Mammary epithelial cell (primary cell): Measurements from ENCODE around the gene RPL32.

Experiments
- EZH2 ChIP-seq: IDR thresholded peaks from 2 replicates; pipeline ENCODE4 v1.6.1; 2012; ENCODE audit warnings: low read length, inconsistent platforms, borderline replicate concordance
- TF ChIP-seq, protein P1 (sequence below), 2 donors: IDR thresholded peaks in 1 of 2; conservative IDR thresholded peaks in 1 of 2; 2 replicates each; pipeline ENCODE4 v1.5.1; 2011 to 2012; ENCODE audit warnings: inconsistent platforms in 2 of 2, low read length in 2 of 2, mild to moderate bottlenecking in 2 of 2, control low read depth in 1 of 2, low read depth in 1 of 2; ENCODE audit not compliant: insufficient read depth in 1 of 2; ENCODE audit errors: extremely low read depth in 1 of 2

GRCh38 chr3:12809435-12809834 is 31.9 kb downstream of the RPL32 start:
- no peak for TF ChIP-seq EZH2
- TF ChIP-seq, protein P1, sequence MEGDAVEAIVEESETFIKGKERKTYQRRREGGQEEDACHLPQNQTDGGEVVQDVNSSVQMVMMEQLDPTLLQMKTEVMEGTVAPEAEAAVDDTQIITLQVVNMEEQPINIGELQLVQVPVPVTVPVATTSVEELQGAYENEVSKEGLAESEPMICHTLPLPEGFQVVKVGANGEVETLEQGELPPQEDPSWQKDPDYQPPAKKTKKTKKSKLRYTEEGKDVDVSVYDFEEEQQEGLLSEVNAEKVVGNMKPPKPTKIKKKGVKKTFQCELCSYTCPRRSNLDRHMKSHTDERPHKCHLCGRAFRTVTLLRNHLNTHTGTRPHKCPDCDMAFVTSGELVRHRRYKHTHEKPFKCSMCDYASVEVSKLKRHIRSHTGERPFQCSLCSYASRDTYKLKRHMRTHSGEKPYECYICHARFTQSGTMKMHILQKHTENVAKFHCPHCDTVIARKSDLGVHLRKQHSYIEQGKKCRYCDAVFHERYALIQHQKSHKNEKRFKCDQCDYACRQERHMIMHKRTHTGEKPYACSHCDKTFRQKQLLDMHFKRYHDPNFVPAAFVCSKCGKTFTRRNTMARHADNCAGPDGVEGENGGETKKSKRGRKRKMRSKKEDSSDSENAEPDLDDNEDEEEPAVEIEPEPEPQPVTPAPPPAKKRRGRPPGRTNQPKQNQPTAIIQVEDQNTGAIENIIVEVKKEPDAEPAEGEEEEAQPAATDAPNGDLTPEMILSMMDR (conservative IDR thresholded peaks at IDR 0.05 in 1 of 2, IDR thresholded peaks at IDR 0.05 in 1 of 2; ENCODE audit: extremely low read depth in 1 of 2, insufficient read depth in 1 of 2, low read depth in 1 of 2, low read length in 2 of 2): no peak
